HUDEP-2 (cell line): ENCODE measurements around the gene GRIP2.
A peak's percentile ranks its signal among the peaks of the same experiment; 100 is the strongest.

Source experiments
- DNase-seq, 76 experiments: peaks; one replicate each; lab custom pipeline; 2025; ENCODE audit not compliant: unreplicated experiment in 76 of 76; lab: John Stamatoyannopoulos, UW

The GRIP2 gene

GRCh38 chr3:14541646-14542045, 1.5 kb upstream of the GRIP2 start:
- DNase-seq, result no peak

DNA sequence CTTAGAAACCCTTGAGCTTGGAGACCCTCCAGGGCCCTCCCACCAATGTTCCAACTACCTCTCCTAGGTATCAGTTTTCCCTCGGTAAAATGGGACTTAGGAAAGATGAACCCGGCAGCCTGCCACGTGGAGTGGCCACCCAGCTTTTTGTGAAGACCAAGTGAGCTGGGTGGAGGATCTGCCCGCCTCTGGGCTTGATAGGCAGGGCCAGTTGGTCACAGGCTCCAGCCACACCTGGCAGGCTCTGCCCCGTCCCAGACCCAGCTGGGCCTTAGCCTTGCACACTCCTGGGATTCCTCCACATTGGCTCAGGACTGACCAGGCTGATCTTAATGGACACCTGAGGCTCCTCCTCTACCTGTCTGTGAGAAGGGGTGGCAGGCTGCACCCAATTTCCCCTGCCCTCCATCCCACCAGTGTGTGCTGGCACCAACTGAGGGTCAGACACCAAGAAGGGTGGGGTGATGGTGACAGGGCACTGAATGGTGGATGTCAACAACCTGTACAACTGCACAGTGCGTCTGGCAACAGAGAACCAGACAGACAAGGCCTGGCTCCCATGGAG, 761 bp upstream of the GRIP2 start:
- DNase-seq, result no peak

GRCh38 chr3:14539384-14539741, 779 bp downstream of the GRIP2 start:
- no peak for DNase-seq

GRCh38 chr3:14538451-14539088, 1.6 kb downstream of the GRIP2 start:
- DNase-seq, result no peak

- peak in 5 of 76 experiments; percentile 3 to 13 (median 3) for DNase-seq
Observed at GRCh38 chr3:14537590-14538450, 2.3 kb downstream of the GRIP2 start.

- DNase-seq, result no peak
Observed at GRCh38 chr3:14536837-14537589, 3.1 kb downstream of the GRIP2 start.

- DNase-seq, result no peak
Observed at GRCh38 chr3:14536055-14536815, 3.9 kb downstream of the GRIP2 start.

DNA sequence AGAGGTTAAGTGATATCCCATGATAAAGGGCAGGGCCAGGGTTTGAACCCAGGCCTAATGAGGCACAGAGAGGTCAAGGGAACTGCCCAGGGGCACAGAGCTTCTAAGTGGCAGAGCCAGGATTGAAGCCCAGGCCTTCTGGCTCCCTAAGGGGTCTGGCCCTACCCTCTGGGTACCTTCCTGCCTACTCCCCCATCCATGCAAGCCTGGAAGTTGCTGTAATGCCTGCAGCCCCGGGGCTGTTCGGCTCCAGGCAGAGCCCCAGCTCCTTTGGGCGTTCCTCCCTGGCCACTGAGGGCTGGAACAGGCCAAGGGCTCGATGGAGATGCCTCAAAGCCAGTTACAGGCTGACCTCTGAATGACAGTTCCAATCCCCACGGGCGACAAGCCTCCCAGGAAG, 4.5 kb downstream of the GRIP2 start:
- no peak for DNase-seq

DNA sequence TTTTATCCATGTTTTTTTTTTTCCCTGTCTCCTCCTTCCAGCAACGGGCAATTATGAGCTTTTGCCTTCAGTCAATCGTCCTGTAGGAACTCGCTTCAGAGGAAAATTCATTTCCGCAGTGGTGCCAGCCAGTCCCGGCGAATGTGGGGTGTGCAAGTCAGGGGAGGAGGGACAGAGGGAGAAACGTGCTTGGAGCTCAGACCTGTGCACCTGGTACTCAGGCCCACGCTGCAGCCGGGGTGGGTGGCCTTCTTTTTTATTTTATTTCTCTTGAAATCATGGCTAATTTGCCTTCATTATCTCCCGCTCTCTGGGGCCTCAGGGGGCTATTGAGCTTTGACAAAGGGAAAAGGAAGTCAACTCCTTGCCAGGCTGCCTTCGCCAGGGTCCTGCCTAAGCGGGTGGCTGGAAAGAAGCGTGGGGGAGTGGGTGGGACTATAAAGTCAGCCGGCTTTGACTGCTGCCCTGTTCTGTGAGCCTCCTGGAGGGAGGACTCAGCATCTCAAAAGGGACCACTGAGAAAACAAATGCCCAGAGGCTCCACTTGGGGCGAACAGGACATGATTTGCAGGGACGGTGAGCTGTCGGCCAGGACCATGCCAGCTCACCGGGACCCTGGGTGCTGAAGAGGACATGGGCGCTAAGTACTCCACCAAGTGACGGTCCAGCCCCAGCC, 5.5 kb downstream of the GRIP2 start:
- no peak for DNase-seq

GRCh38 chr3:14533457-14533958, 6.6 kb downstream of the GRIP2 start:
- DNase-seq, result no peak

DNA sequence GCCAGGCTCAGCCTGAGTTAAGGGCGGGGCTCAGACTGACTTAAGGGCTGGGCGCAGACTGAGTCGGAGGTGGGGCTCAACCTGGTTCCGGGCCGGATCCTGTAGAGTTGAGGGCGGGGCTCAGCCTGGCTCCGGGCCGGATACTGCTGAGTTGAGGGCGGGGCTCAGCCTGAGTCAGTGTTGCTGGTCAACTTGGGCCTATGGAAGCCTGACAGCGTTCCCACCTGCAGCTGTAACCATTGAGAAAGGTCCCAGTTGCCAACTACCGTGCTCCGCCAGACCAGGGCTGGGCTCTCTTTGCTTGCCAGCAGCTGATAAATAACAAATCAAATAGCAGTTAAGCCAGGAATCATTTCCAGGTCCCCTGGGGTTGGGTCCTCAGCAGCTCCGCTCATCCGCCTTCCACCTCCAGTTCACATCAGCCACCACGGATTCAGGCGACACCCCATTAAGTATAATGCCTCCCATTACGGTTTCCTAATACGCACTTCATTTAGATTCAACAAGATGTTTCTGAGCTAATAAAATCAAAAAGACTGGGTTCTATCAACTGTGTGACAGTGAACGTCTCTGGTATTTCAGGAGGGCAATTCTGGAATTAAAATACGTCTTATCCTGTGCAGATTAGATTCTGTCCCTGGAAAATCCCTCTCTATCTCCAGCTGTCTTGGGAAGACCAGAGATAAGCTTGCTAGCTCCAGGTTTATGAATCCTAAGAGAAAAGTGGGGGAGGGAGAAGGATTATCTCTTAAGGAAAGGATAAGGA, 7.3 kb downstream of the GRIP2 start:
- peak in 30 of 76 experiments; percentile 1 to 77 (median 20) for DNase-seq

- no peak for DNase-seq
Observed at GRCh38 chr3:14531856-14532395, 8.2 kb downstream of the GRIP2 start.

DNA sequence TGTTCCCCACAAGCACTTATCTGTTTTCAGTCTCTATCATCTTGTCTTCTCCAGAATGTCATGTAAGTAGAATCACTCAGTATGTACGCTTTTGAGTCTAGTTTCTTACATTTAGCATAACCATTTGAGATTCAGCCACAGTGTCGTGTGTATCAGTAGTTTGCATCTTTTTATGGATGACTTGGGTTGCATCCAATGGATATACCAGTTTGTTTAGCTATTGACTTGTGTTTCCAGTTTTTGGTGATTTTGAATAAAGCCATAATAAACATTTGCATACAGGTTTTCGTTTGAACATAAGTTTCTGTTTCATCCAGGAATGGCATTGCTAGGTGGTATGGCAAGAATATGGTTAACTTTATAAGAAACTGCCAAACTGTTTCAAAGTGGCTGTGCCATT, 12.1 kb downstream of the GRIP2 start:
- no peak for DNase-seq

GRCh38 chr3:14525685-14526631, 14.2 kb downstream of the GRIP2 start:
- peak in 1 of 76 experiments; percentile 6 for DNase-seq

GRCh38 chr3:14524920-14525660, 15.1 kb downstream of the GRIP2 start:
- DNase-seq, result no peak

GRCh38 chr3:14524311-14524711, 15.8 kb downstream of the GRIP2 start:
- DNase-seq, result no peak

- no peak for DNase-seq
Observed at GRCh38 chr3:14523792-14524191, 16.4 kb downstream of the GRIP2 start.
